Thyroid gland (tissue), 4 donors: ENCODE measurements around the gene PCDHGC5.

Experiments used
- CTCF ChIP-seq, 6 experiments: fragments of 200-600 bp in 3 of 6; fragments of 450-650 bp in 3 of 6; sonication (generic) in 3 of 6; IDR thresholded peaks; one replicate each; pipeline ENCODE4 v1.5.1; 2016 to 2019; ENCODE audit warnings: antibody characterized with exemption in 6 of 6, mild to moderate bottlenecking in 2 of 6, inconsistent platforms in 1 of 6, moderate library complexity in 1 of 6
- POLR2A ChIP-seq, 2 donors: fragments of 450-650 bp; IDR thresholded peaks; one replicate each; pipeline ENCODE4 v1.6.1; 2017; ENCODE audit warnings: antibody characterized with exemption in 2 of 2, mild to moderate bottlenecking in 2 of 2, moderate library complexity in 1 of 2

GRCh38 chr5:141522301-141522700, 33.4 kb downstream of the PCDHGC5 start:
- TF ChIP-seq CTCF (IDR thresholded peaks at IDR 0.05) (no peak), POLR2A (IDR thresholded peaks at IDR 0.05) (no peak)
